Tibial nerve (tissue), 4 donors: Measurements from ENCODE around the gene PHF21B.

Experiments used
- EP300 ChIP-seq, 2 donors: sonication (generic); formaldehyde crosslinking; IDR thresholded peaks; one replicate each; pipeline ENCODE4 v1.6.1; 2017; ENCODE audit warnings: antibody characterized with exemption in 2 of 2, mild to moderate bottlenecking in 1 of 2
- POLR2A ChIP-seq, 2 donors: fragments of 450-650 bp; IDR thresholded peaks; one replicate each; pipeline ENCODE4 v1.6.1; 2017; ENCODE audit warnings: antibody characterized with exemption in 2 of 2, mild to moderate bottlenecking in 2 of 2, moderate library complexity in 2 of 2
- TF ChIP-seq, protein P1 (sequence below), 5 experiments: fragments of 200-600 bp in 3 of 5; fragments of 450-650 bp in 2 of 5; sonication (generic) in 3 of 5; IDR thresholded peaks; one replicate each; pipeline ENCODE4 v1.5.1; 2016 to 2019; ENCODE audit warnings: antibody characterized with exemption in 5 of 5, mild to moderate bottlenecking in 3 of 5, moderate library complexity in 2 of 5

DNA sequence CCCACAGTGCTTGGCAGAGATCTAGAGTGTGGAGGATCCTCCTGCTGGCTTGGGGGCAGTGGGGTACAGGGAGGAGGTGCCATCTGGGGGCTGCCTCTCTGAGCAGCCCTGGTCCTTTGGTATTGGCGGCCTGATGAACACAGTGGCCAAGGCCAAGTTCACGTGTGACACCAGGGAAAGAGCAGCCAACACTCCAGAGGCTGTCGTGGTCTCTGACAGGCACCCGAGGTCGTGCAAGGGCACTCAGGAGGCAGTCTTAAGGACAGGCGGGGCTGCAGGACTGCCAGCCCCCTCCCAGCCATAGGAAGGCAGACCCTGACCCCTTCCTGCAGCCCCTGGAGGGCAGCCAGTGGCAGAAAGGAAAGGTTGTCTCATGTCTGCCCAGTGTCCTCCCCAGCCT, 30.7 kb downstream of the PHF21B start:
- TF ChIP-seq POLR2A (IDR thresholded peaks at IDR 0.05) = no peak
- TF ChIP-seq, protein P1, sequence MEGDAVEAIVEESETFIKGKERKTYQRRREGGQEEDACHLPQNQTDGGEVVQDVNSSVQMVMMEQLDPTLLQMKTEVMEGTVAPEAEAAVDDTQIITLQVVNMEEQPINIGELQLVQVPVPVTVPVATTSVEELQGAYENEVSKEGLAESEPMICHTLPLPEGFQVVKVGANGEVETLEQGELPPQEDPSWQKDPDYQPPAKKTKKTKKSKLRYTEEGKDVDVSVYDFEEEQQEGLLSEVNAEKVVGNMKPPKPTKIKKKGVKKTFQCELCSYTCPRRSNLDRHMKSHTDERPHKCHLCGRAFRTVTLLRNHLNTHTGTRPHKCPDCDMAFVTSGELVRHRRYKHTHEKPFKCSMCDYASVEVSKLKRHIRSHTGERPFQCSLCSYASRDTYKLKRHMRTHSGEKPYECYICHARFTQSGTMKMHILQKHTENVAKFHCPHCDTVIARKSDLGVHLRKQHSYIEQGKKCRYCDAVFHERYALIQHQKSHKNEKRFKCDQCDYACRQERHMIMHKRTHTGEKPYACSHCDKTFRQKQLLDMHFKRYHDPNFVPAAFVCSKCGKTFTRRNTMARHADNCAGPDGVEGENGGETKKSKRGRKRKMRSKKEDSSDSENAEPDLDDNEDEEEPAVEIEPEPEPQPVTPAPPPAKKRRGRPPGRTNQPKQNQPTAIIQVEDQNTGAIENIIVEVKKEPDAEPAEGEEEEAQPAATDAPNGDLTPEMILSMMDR (IDR thresholded peaks at IDR 0.05) = no peak
- no peak for TF ChIP-seq EP300 (IDR thresholded peaks at IDR 0.05)
